ENCODE measurements around the gene KSR1. TPM values are rescaled to one million over a fixed set of nuclear protein-coding genes. Genes with fewer than 3 reads are reported as not detected.

Gene KSR1
- total RNA-seq, 4 donors from 2014 or later, result 10.0 to 15.2 (median 13.9) TPM

DNA sequence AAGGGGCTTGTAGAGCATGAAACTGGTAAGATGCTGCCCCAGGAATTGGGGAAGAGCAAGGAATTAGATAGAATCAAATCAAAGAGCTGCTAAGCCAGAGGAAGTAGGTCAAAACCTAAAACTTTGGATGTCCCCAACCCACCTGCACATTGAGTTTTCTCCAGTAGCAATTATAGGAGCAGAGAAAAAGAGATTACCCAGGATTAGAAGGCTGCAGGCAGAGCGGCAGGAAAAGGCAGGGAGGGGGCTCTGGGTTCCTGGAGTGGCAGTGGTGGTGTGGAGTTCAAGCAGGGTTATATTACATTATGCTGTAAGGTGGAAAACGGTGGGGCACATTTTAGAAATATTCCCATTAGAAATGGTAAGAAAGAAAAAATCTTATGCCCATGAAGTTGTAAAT, 68.3 kb downstream of the KSR1 start:
- Histone ChIP-seq H3K27ac (no peak overlapping the region), H3K9me3 (no peaks in the 10 kb centered on the region), H3K4me3 (no peak overlapping the region), H3K36me3 (no peaks in the 10 kb centered on the region), H3K27me3 (no peaks in the 10 kb centered on the region), H3K4me1 (peaks cover 0 to 43% (median 18%) of the 10 kb centered on the region in 3 donors)
- TF ChIP-seq POLR2AphosphoS5 (IDR thresholded peaks at IDR 0.05) (no peak), EP300 (IDR thresholded peaks at IDR 0.05) (no peak), POLR2A (IDR thresholded peaks at IDR 0.05) (no peak)
- TF ChIP-seq, protein P1, sequence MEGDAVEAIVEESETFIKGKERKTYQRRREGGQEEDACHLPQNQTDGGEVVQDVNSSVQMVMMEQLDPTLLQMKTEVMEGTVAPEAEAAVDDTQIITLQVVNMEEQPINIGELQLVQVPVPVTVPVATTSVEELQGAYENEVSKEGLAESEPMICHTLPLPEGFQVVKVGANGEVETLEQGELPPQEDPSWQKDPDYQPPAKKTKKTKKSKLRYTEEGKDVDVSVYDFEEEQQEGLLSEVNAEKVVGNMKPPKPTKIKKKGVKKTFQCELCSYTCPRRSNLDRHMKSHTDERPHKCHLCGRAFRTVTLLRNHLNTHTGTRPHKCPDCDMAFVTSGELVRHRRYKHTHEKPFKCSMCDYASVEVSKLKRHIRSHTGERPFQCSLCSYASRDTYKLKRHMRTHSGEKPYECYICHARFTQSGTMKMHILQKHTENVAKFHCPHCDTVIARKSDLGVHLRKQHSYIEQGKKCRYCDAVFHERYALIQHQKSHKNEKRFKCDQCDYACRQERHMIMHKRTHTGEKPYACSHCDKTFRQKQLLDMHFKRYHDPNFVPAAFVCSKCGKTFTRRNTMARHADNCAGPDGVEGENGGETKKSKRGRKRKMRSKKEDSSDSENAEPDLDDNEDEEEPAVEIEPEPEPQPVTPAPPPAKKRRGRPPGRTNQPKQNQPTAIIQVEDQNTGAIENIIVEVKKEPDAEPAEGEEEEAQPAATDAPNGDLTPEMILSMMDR (IDR thresholded peaks at IDR 0.05), result no peak
- 67% methylated on average over 2 of the region's 2 CpGs; no CpG with 5 or more reads in 1 of the 2 donors for WGBS, 2 donors (ENCODE audit: low coverage in 1 of 2)
- no peak for ATAC-seq

DNA sequence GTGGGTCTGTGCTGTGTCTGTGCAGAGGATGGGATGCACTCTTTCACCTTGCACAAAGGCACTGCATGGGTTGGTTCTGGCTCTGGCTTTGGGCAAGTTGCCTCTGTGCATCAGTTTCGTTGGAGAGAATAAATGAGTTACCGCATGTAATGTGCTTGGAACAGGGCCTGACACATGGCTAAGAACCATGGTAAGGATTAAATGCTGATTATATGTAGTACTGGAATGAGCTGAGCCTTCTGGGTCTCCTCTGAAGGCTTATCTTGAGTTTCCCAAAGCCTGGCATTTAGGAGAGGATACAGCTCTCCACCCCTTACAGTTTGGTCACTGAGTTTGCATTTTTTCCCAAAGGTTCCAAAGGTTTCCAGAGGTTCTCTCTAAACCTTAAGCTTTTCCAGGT, 69.1 kb downstream of the KSR1 start:
- Histone ChIP-seq H3K27ac (no peak overlapping the region), H3K9me3 (no peaks in the 10 kb centered on the region), H3K27me3 (no peaks in the 10 kb centered on the region), H3K36me3 (no peaks in the 10 kb centered on the region), H3K4me1 (peaks cover 0 to 38% (median 14%) of the 10 kb centered on the region in 3 donors), H3K4me3 (no peak overlapping the region)
- TF ChIP-seq EP300 (IDR thresholded peaks at IDR 0.05), result no peak
- TF ChIP-seq, protein P1 (IDR thresholded peaks at IDR 0.05), result no peak
- TF ChIP-seq POLR2AphosphoS5 (IDR thresholded peaks at IDR 0.05), result no peak
- TF ChIP-seq POLR2A (IDR thresholded peaks at IDR 0.05), result no peak
- 59 to 80% methylated on average over 2 of the region's 2 CpGs for WGBS, 2 donors (ENCODE audit: low coverage in 1 of 2)
- ATAC-seq, result no peak

DNA sequence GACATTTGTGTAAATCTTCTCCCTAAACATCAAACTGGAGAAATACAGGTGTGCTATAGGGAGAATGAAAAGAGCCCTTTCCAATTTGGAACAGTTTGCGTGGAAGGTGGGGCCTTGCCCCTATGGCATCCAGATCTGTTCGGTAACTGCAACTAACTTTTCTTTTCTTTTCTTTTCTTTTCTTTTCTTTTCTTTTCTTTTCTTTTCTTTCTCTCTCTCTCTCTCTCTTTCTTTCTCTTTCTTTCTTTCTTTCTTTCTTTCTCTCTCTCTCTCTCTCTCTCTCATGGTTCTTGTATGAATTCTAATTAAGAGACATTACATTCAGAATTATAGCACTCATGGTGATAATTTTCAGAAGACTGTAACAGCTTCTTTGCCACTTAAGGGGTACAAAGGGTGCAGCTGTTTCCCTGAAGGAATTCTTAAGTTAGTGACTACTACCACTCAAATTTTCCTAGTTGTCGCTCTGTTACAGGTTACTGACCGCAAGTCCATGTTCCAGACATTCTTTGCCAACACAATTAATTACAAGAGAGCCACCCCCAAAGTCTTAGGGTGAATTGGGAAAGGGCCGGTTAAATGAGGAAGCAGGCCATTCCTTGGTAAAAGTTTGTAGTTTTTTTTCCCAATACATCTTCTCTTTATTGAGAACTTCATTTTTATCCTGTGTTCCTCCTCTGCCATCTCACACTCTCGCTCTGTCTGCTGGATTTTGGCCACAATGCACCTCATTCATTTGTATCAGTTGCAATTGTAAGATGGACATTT, 69.8 kb downstream of the KSR1 start:
- TF ChIP-seq, protein P1 (IDR thresholded peaks at IDR 0.05), result no peak
- TF ChIP-seq POLR2A (IDR thresholded peaks at IDR 0.05) (no peak), EP300 (IDR thresholded peaks at IDR 0.05) (no peak), POLR2AphosphoS5 (IDR thresholded peaks at IDR 0.05) (no peak)
- Histone ChIP-seq H3K4me1 (peaks cover 0 to 37% (median 13%) of the 10 kb centered on the region in 3 donors), H3K27me3 (no peaks in the 10 kb centered on the region), H3K27ac (no peak overlapping the region), H3K9me3 (no peaks in the 10 kb centered on the region), H3K36me3 (no peaks in the 10 kb centered on the region), H3K4me3 (no peak overlapping the region)
- 82 to 95% methylated on average over 4 to 6 of the region's 6 CpGs for WGBS, 2 donors (ENCODE audit: low coverage in 1 of 2)
- ATAC-seq, result no peak

DNA sequence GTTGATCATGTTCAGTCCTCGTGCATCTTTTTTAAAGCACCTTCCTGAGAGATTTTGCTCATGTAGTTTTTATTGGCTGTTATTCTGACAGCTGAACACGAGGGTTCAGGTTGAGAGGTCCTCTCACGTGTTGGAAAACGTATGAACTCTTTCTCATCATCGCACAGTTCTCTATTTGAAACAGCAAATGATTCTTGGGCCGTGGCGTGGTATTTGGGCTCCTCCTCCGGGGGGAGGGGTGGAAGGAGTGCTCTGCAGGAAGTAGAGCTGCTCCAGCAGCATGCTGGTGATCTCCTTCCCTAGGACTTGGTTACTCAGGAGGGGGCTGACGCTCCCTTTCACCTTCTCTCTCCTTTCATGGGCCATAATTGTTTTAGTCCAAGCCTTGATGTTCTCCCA, 70.4 kb downstream of the KSR1 start:
- no peak overlapping the region for H3K27ac ChIP-seq

More for the DNA sequence above, 70.4 kb downstream of the KSR1 start:
- Histone ChIP-seq H3K36me3 (no peaks in the 10 kb centered on the region), H3K27me3 (no peaks in the 10 kb centered on the region), H3K9me3 (no peaks in the 10 kb centered on the region), H3K4me1 (peaks cover 0 to 32% (median 12%) of the 10 kb centered on the region in 3 donors), H3K4me3 (no peak overlapping the region)
- WGBS, 2 donors (ENCODE audit: low coverage in 1 of 2), result 5 to 6% methylated on average over 5 to 7 of the region's 9 CpGs
- ATAC-seq, result peak; percentile 40
- TF ChIP-seq POLR2A (IDR thresholded peaks at IDR 0.05) (no peak), POLR2AphosphoS5 (IDR thresholded peaks at IDR 0.05) (no peak), EP300 (IDR thresholded peaks at IDR 0.05) (no peak)
- TF ChIP-seq, protein P1 (IDR thresholded peaks at IDR 0.05), result no peak
